GM23338 (cell line): ENCODE results near the gene WDSUB1.

Source experiments
- EZH2phosphoT487 ChIP-seq: fragments of 200-600 bp; sonication (generic); IDR thresholded peaks from one replicate; pipeline ENCODE4 v1.8.1; 2018; ENCODE audit warnings: antibody characterized with exemption; ENCODE audit not compliant: unreplicated experiment
- POLR2AphosphoS5 ChIP-seq: IDR thresholded peaks from 2 replicates; pipeline ENCODE4 v1.6.1; 2016; ENCODE audit warnings: antibody characterized with exemption, low read depth
- STAT1 ChIP-seq: IDR thresholded peaks from one replicate; pipeline ENCODE4 v1.6.1; 2016; ENCODE audit warnings: antibody characterized with exemption; ENCODE audit not compliant: unreplicated experiment
- TF ChIP-seq, protein P1 (sequence below), 2 experiments: fragments of 200-600 bp in 1 of 2; sonication (generic) in 1 of 2; conservative IDR thresholded peaks; 2 replicates each; pipeline versions ENCODE4 v1.5.1 to v1.6.1; 2016 to 2017; ENCODE audit warnings: antibody characterized with exemption in 2 of 2, low read depth in 2 of 2, mild to moderate bottlenecking in 2 of 2, moderate library complexity in 1 of 2

DNA sequence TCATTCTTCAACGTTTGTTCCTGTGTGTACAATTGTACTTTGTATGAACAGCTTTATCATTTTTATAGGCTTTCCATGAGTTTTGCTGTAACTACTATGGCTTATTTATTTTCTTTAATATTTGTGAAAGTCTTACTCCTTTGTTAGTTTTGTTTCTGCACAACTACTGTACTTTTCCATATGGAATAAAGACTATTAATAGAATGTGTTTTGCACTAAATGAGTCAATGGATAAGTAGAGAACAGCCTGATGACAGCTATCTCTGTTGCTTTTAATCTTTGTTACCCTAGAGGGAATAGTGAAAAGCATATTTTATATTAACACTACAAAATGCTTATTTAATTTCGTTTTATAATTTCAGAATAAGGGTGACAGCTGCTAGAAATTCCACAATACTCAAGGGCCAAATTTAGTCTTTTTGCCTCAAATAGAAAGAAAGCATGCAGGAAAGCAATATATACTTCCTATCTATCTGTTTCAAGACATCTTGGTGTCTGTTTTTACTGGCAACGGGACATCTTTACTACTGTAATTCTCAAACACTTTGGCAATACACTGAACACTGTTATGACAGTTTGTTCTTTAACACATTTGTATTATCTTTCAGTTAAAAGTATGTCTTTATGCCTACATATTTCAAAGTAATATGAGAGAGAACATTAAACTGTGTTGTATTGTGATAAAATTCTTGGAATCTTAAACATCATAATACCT lies 53.9 kb downstream of the WDSUB1 start:
- TF ChIP-seq POLR2AphosphoS5 (no peak), STAT1 (no peak), EZH2phosphoT487 (no peak)
- TF ChIP-seq, protein P1, sequence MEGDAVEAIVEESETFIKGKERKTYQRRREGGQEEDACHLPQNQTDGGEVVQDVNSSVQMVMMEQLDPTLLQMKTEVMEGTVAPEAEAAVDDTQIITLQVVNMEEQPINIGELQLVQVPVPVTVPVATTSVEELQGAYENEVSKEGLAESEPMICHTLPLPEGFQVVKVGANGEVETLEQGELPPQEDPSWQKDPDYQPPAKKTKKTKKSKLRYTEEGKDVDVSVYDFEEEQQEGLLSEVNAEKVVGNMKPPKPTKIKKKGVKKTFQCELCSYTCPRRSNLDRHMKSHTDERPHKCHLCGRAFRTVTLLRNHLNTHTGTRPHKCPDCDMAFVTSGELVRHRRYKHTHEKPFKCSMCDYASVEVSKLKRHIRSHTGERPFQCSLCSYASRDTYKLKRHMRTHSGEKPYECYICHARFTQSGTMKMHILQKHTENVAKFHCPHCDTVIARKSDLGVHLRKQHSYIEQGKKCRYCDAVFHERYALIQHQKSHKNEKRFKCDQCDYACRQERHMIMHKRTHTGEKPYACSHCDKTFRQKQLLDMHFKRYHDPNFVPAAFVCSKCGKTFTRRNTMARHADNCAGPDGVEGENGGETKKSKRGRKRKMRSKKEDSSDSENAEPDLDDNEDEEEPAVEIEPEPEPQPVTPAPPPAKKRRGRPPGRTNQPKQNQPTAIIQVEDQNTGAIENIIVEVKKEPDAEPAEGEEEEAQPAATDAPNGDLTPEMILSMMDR (conservative IDR thresholded peaks at IDR 0.05; ENCODE audit: low read depth in 2 of 2) = no peak
